Forelimb muscle (tissue), 1 donor: ENCODE results near the gene PAWR. TPM values are rescaled to one million over a fixed set of nuclear protein-coding genes. Genes with fewer than 3 reads are reported as not detected.
"Not testable (repeated sequence)": the region's sequence is repeated elsewhere in the genome, so short reads cannot be mapped to it uniquely, and the experiment has no call there.

Experiments used
- DNase-seq: peaks from one replicate; pipeline ENCODE4 v3.0.0-alpha.2; 2013; ENCODE audit warnings: low read depth
- polyA plus RNA-seq: library from polyadenylated mRNA; unstranded; fragments of 120-200 nt; gene quantifications from one replicate; pipeline ENCODE4 v1.2.1, GENCODE V29; 2013; ENCODE audit not compliant: insufficient read length

Gene PAWR
- polyA plus RNA-seq, 1 donor = 6.4 TPM

DNA sequence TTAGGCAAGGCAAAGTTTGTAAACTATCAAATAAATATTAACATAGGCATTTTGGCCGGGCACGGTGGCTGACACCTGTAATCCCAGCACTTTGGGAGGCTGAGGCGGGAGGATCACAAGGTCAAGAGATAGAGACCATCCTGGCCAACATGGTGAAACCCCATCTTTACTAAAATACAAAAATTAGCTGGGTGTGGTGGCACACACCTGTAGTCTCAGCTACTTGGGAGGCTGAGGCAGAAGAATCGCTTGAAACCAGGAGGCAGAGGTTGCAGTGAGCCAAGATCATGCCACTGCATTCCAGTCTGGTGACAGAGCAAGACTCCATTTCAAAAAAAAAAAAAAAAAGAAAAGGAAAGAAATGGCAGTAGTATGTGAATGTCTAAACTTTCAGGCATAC, 43.9 kb downstream of the PAWR start:
- not testable (repeated sequence) for DNase-seq

DNA sequence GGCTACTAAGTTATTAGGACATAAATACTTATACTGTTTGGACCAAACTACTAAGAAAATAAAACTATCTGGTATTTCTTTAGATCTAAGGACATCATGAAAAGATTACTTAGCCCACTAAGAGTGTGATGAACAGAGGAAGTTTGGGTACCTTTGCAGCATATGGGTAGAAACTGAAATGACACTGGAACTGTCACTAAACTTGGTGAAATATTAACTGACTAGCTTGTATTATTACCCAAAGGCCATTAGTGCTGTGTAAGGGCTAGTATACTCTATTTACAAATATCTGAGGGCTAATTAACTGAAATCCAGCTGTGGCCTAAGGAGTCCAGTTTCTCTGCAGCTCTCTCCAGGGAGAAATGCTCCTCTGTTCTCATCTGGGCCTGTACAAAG, 45.5 kb downstream of the PAWR start:
- DNase-seq = no peak

DNA sequence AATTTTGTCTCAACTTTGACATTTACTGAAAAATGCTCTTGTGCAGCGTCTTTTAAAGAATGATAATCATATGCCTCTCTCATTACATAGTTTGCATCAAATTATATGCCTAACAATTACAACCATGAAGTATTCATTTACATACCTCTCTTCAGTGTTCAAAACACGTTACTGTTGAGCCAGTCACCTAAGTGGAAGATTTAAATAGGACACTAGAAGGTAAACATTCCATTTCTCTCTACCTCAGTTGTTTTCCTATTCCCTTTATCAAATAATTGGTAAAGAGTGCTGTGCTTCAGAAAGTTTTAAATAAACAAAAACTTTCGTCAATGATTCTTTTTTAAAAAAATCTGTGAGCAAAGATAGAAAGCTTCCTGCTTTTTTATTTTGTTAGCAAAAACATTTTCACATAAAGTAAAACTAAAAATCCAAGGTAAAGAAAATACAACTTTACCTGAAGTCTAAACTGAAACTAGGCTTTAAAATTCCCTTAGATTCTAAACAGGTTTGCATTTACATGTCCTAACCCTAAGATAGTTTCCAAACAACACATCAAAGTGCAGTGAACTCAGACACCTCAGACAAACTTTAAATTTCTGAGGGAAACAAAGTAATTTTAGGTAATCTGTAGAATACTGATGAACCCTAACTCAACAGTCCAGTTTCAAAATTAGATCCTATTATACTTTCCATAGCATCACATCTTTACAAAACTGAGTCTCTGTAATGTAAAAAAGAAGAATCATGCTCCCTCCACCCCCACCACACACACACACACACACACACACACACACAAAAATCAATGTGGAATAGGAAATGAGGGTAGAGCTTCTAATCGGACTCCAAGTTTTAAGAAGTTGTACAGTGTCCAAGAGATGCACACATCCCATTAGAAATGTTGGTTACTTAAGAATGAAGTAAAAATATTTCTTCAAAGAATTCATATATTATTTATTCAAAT, 46.2 kb downstream of the PAWR start:
- no peak for DNase-seq

DNA sequence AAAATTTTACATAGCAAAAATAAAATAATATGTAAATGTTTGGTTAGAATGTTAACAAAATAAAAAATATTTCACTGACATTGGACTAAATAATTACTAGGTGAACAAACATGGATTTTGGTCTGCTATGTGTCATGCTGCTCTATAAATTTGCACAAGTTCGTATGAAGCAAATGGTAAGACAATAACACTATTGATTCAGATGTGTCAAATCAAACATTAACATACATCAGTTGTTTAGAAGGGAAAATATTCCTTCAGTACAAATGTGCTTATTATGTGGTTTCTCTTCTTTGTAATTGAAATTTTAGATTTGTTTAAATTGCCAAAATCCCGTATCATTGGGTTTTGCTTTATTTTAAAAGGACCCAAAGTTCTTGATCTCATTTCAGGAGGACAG, 46.9 kb downstream of the PAWR start:
- DNase-seq = no peak

DNA sequence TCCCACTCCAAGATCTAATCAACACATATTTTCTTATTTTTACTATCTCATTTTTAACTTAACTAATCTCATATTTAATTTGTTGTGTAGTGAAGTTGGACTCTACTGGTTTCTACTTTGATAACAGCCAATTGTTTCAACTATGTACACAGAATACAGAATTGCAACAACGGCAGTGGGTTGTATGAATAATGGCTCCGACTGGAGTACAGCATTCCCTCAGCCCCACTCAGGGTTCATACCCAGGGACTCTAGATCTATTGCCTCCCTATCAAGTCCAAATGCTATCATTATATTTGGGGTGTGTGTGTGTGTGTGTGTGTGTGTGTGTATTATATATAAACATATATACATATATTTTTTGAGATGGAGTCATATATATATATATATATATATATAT, 52.3 kb downstream of the PAWR start:
- DNase-seq = no peak

DNA sequence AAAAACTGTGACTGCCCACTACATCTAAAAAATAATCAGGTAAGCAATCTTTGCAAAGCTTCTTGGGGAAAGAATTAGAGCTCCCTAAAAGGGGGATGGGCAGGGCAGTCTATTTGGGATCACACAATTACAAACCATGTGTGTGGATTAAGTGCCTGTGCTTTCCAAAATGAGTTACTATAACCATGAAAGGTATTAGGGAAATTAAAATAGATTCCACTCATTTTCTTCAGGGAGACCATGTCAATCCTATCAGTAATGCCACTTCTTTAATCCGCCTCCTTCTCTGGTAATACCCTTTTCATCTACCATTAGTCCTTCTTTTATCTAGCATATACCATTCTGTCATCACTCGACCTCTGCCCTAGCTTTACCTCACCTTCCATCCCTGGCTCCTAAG, 53.7 kb downstream of the PAWR start:
- no peak for DNase-seq

DNA sequence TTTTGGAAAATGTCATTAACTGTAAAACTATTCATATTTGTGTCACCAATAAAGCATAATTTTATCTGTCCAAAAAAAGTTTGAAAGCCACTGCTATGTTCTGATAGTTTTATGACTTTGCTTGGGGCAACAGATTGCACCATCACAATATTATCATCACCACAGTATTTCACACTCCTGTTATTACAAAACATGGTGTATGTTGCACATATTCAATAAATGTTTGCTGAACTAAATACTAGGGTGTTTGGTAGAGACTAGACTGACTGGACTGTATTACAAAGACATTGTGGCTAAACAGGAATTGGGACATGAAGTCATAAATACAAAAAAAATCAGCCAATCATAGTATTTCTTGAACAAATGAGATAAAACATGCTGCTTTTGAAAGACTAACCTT, 55.1 kb downstream of the PAWR start:
- DNase-seq = no peak

DNA sequence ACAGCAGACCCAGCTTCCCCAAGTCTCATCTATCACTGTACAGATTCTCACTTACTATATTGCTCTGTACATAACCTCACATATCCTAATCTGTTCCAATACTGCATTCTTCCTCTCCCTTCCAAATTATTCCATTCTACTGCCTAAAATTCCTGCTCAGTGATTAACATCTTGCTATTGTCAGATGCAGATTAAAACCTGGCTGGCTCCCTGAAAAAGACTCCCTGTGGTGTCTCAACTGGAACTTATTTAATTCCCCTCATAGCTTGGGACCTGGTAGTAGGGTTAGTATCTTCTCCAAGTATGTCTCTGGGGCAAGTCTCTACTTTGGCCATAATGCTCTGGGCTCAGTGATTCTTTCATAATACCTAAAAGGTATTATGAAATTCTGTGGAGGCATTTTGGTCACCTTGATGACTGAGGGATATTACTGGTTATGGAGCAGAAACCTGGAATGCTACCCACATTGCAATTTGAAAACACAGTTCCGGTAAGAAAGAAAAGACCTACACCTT, 55.8 kb downstream of the PAWR start:
- no peak for DNase-seq

DNA sequence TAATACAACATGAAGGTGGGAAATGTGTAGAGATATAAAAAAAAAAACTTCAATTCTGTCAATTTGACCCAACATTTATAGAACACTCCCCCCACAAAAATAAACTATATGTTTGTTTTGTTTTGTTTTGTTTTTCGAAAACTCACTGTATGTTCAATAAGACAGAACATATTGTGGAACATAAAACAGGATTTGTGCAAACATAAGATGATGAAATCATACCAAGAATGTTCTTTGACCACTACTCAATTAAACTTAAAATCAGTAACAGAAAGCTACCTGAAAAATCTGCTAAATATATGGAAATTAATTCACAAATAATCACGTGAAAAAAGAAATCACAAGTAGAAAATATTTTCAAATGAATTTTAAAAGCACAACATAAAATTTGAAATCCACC, 61.2 kb downstream of the PAWR start:
- no peak for DNase-seq

DNA sequence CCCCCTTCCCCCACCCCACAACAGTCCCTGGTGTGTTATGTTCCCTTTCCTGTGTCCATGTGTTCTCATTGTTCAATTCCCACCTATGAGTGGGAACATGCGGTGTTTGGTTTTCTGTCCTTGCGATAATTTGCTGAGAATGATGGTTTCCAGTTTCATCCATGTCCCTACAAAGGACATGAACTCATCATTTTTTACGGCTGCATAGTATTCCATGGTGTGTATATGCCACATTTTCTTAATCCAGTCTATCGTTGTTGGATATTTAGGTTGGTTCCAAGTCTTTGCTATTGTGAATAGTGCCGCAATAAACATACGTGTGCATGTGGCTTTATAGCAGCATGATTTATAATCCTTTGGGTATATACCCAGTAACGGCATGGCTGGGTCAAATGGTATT, 64.0 kb downstream of the PAWR start:
- DNase-seq = not testable (repeated sequence)

DNA sequence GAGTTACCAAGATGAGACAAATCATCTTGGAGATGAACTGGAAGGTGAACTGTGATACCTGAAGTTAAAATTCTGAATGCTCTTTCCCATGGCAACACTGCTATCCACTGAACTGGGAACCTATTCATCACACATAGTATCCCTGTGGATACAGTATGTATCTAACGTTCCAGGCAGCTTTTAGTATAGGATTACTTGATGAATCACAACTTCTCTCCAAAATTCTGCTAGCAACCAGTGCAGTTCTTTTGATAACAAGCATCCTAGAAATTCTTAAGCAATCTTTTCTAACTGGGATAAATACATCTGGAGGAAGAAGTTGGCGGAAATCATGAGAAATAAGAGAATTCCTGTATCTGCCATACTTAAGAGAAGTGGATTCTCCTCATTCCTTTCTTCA, 66.4 kb downstream of the PAWR start:
- DNase-seq = no peak

DNA sequence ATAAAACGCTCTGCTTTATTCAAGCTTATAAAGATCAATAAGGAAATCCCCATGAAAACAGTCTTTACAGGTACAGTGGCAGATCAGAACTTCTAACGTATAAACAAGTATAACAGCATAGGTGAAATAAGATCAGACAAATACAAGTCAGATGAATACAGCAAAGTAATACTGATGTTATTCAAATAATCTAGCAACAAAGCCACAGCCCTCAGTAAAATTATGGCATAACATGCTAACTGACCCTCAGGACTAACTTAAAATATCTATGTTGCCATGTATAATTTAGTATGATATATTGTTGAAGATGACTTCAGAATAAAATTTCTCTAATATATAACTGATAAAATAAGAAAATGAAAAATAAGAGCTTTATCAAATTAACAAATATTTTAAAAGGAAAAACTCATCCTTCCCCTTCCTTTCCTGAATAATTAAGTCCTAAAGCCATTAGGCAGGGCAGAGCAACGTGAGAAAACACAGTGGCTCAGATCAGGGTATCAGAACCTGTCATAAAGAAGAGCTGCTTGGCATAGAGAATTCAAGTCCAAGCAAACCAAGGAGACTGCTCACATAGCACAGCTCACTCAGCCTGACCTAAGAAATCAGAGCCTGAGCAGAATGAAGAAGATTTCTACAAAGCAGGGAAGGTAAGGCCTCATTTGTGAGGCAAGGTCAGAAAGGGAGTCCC, 70.7 kb downstream of the PAWR start:
- DNase-seq = no peak

DNA sequence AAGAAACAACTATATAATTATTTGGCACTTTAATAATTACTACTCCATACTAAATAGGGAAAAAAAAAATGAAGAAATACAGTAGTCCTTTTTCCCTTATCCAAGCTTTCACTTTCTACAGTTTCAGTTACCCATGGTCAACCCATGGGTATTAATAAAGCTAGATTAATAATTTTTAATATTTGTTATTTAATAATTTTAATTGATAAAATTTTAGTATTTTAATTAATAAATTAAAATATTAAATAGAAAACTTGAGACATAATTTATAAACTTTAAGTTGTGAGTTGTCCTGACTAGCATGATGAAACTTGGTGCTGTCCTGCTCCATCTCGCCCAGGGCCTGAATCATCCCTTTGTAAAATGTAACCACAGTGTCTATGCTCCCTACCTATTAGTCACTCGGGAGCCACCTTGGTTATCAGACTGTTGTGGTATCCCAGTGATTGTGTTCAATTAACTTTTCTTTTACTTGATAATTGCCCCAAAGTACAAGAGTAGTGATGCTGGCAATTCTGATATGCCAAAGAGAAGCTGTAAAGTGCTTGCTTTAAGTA, 71.8 kb downstream of the PAWR start:
- DNase-seq = no peak

DNA sequence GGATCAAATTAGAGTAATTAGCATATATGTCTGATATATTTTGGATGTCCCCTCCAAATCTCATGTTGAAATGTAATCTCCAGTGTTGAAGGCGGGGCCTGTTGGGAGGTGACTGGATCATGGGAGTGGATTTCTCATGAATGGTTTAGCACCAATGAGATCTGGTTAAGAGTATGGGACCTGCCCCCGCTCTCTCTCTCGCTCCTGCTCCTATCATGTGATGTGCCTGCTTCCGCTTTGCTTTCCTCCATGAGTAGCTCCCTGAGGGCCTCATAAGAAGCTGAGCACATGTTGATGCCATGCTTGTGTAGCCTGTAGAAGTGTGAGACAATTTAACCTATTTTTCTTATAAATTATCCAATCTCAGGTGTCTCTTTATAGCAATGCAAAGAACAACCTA, 73.1 kb downstream of the PAWR start:
- DNase-seq = no peak

DNA sequence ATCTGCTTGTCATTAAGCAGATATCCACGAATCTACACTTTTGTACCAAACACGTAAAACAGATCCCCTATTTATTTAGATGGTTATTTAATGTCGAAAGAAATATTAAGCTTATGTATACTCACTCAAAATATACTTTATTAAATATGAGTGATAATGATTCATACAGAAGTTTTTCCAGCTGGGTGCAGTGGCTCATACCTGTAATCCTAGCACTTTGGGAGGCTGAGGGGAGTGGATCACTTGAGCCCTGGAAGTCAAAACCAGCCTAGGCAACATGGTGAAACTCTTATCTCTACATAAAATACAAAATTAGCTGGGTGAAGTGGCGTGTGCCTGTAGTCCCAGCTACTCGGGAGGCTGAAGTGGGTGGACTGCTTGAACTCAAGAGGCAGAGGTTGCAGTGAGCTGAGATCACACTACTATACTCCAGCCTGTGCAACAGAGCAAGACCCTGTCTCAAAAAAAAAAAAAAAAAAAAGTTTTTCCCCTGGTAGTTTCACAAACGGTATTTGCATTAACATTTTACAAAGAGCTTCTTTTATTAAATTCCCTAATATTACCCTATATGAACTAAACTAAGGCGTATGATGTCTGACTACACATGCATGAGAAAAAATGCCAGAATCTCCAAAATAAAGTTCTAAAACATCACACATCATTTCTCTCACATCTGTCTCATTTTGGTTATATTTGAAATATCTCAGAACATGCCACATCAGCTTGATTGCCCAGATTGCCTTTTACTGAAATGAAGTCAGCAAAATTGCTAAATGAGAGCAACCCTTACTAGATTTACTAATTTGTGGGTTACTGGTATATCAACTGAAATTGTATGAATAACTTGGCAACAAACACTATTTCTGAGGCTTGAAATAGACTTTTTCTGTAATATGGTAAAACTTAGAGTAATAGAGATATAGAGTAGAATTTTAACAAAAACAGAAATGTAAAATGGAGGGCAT, 74.9 kb downstream of the PAWR start:
- DNase-seq = no peak

DNA sequence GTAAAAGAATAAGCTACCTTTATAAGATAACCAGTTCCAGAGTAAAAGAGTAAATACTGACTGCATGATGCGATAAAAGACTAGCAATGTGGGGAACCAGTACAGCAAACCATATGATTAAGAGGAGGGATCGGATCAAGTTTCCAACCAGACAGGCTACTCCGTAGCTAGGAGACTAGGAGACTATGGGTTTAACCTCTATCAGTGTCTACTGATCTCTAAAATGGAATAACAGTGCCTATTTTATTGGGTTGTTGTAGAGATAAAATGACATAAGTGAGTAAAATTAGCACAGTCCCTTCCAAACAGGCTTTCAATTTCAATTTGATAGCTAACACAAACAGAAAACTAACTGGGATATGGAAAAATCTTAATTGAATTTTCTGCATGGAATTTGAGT, 76.0 kb downstream of the PAWR start:
- no peak for DNase-seq

DNA sequence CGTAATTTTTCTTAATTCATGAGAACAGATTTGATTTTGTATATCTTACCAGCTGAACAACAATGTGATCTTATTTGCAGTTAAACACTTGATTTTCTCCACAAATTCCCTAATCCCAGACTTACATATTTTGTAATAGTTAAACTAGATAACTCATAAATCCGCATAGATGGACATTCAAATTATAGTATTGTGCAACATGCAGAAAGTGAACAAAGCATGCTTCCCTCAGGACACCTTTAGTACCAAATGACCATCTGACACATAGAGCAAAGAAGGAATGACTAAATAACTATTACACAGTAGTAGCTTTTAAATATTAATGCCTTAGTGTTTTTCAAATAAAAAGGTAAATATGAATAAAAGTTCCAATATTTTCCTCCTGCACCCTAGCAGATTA, 88.9 kb downstream of the PAWR start:
- DNase-seq = no peak

DNA sequence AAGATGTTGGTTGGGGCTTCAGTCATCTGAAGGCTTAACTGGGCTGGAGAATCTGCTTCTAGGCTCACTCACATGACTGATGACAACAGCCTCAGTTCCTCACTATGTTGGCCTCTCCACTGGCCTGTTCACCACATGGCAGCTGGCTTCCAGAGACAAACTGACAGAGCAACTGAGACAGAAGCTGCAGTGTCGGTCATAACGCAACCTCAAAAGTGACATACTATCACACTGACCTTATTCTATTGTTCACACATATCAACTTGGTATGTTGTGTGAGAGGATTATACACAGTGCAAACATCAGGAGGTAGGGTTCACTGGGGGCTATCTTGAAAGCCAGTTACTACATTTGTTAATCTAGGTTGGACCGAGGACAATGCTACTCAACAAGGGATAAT, 92.9 kb downstream of the PAWR start:
- no peak for DNase-seq

DNA sequence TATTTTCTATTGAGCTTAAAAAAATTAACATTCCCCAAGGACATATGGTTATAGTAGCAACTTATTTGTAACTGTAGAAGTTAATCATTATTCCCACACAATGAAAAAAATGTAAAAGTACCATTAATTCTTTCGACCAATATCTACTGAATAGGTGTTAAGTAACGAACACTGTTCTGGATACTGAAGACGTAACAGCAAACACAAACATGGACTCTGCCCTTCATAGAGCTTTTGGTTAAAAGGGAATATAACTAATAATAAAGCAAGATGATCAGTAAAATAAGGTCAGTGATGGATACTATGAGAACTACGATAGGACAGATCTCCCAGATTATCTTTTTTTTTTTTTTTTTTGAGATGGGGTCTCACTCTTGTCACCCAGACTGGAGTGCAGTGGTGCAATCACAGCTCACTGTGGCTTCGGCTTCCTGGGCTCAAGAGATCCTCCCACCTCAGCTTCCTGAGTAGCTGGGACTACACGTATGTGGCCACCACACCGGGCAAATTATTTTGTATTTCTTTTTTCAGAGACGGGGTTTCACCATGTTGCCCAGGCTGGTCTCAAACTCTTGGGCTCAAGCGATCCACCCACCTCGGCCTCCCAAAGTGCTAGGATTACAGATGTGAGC, 93.9 kb downstream of the PAWR start:
- no peak for DNase-seq

DNA sequence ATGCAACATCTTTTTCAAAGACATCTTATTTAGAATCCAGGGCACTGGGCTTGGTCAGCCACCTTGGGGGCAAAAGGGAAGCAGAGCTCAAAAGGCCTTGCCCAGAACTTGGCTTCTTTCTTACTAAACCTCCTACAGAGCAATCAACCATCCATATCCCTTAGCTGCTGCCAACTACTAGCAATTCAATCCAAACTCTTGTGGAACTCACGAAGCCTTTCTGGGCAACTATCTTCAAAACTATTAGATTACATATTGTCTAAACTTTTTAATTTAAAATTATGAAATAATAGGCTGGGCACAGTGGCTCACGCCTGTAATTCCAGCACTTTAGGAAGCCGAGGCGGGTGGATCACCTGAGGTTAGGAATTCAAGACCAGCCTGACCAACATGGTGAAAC, 95.5 kb downstream of the PAWR start:
- DNase-seq = no peak

DNA sequence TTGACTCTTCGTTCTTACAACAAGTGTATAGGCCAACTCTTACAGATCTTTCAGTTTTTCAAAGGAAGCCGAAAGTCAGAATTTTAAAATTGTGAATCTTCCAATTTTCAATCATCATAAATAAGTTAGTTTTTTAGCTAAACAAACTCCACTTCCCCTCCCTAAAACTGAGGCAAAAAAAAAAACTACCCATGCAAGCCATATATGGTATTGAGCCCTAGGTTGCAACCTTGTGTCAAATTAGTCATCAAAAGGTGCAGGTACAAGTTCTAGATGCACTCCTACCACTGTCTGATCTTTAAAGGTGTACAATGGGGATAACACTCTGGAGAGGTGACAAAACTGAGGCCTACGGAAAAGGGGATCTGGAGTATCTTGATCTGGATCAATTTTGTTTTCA, 97.9 kb downstream of the PAWR start:
- DNase-seq = no peak
